Measurements from ENCODE around the gene TEPSIN. TPM values are rescaled to one million over a fixed set of nuclear protein-coding genes. Genes with fewer than 3 reads are reported as not detected.

TEPSIN gene
- total RNA-seq, 4 donors from 2014 or later, result 43.0 to 94.5 (median 55.3) TPM

GRCh38 chr17:81235822-81236740 lies 2.8 kb downstream of the TEPSIN start:
- 93% methylated on average over 30 of the region's 32 CpGs for WGBS
- no peak for DNase-seq (ENCODE audit: low spot score in 2 of 2)
- H3K4me3 ChIP-seq, result no peak overlapping the region

GRCh38 chr17:81234940-81235821 lies 3.7 kb downstream of the TEPSIN start:
- H3K36me3 ChIP-seq, result peaks cover 44% of the 10 kb centered on the region
- TF ChIP-seq EP300 (IDR thresholded peaks at IDR 0.05) (no peak), POLR2A (IDR thresholded peaks at IDR 0.05) (no peak), POLR2AphosphoS5 (IDR thresholded peaks at IDR 0.05) (no peak), CTCF (IDR thresholded peaks at IDR 0.05) (no peak)
- H3K9me3 ChIP-seq, result no peaks in the 10 kb centered on the region
- no peak overlapping the region for H3K27ac ChIP-seq
- 86% methylated on average over 18 of the region's 26 CpGs for WGBS
- H3K4me3 ChIP-seq, result no peak overlapping the region
- H3K4me1 ChIP-seq, result peaks cover 28% of the 10 kb centered on the region
- DNase-seq (ENCODE audit: low spot score in 2 of 2), result no peak
- no peaks in the 10 kb centered on the region for H3K27me3 ChIP-seq

More at GRCh38 chr17:81235822-81236740, 2.8 kb downstream of the TEPSIN start:
- no peaks in the 10 kb centered on the region for H3K27me3 ChIP-seq
- H3K4me1 ChIP-seq, result peaks cover 37% of the 10 kb centered on the region
- H3K36me3 ChIP-seq, result peaks cover 35% of the 10 kb centered on the region
- TF ChIP-seq EP300 (IDR thresholded peaks at IDR 0.05) (no peak), CTCF (IDR thresholded peaks at IDR 0.05) (no peak), POLR2AphosphoS5 (IDR thresholded peaks at IDR 0.05) (no peak), POLR2A (IDR thresholded peaks at IDR 0.05) (no peak)
- H3K27ac ChIP-seq, result no peak overlapping the region
- H3K9me3 ChIP-seq, result no peaks in the 10 kb centered on the region

GRCh38 chr17:81234506-81234855 lies 4.4 kb downstream of the TEPSIN start:
- no peak for TF ChIP-seq CTCF (IDR thresholded peaks at IDR 0.05)
- no peak for TF ChIP-seq POLR2AphosphoS5 (IDR thresholded peaks at IDR 0.05)
- TF ChIP-seq EP300 (IDR thresholded peaks at IDR 0.05), result no peak
- no peak for TF ChIP-seq POLR2A (IDR thresholded peaks at IDR 0.05)
- H3K4me3 ChIP-seq, result no peak overlapping the region
- WGBS, result 95% methylated on average over 13 of the region's 13 CpGs
- no peaks in the 10 kb centered on the region for H3K27me3 ChIP-seq
- H3K4me1 ChIP-seq, result peaks cover 21% of the 10 kb centered on the region
- H3K36me3 ChIP-seq, result peaks cover 51% of the 10 kb centered on the region
- no peak overlapping the region for H3K27ac ChIP-seq
- DNase-seq (ENCODE audit: low spot score in 2 of 2), result no peak
- H3K9me3 ChIP-seq, result no peaks in the 10 kb centered on the region

- H3K4me3 ChIP-seq, result no peak overlapping the region
- WGBS, result 85% methylated on average over 11 of the region's 21 CpGs
Observed at GRCh38 chr17:81233811-81234505, 4.9 kb downstream of the TEPSIN start.

More at GRCh38 chr17:81233811-81234505, 4.9 kb downstream of the TEPSIN start:
- no peaks in the 10 kb centered on the region for H3K27me3 ChIP-seq
- TF ChIP-seq POLR2A (IDR thresholded peaks at IDR 0.05) (no peak), POLR2AphosphoS5 (IDR thresholded peaks at IDR 0.05) (no peak), EP300 (IDR thresholded peaks at IDR 0.05) (no peak), CTCF (IDR thresholded peaks at IDR 0.05) (no peak)
- no peak overlapping the region for H3K27ac ChIP-seq
- H3K36me3 ChIP-seq, result peaks cover 57% of the 10 kb centered on the region
- H3K9me3 ChIP-seq, result no peaks in the 10 kb centered on the region
- H3K4me1 ChIP-seq, result peaks cover 20% of the 10 kb centered on the region
- DNase-seq (ENCODE audit: low spot score in 2 of 2), result no peak
